Measurements from ENCODE around the gene DMBX1. TPM values are rescaled to one million over a fixed set of nuclear protein-coding genes. Genes with fewer than 3 reads are reported as not detected.

DMBX1 gene
- total RNA-seq, 2 donors from 2014 or later = 5.7 to 16.6 TPM

GRCh38 chr1:46522969-46523320 lies 33.3 kb downstream of the DMBX1 start:
- no peaks in the 10 kb centered on the region for H3K36me3 ChIP-seq (ENCODE audit: control insufficient read depth, insufficient read depth, low read length)
- H3K4me1 ChIP-seq (ENCODE audit: control insufficient read depth, insufficient read depth, low read length) = peaks cover 39% of the 10 kb centered on the region
- Mint-ChIP-seq H3K9me3 (no peaks in the 10 kb centered on the region), H3K4me3 (no peak overlapping the region), H3K4me1 (peaks cover 79% of the 10 kb centered on the region), H3K27ac (no peak overlapping the region), H3K36me3 (ENCODE audit: low read depth) (no peaks in the 10 kb centered on the region), H3K27me3 (ENCODE audit: insufficient read depth) (peaks cover 79% of the 10 kb centered on the region)
- no peak for TF ChIP-seq CTCF (conservative IDR thresholded peaks at IDR 0.05)
- no peak overlapping the region for H3K27ac ChIP-seq (ENCODE audit: low read depth, low read length)
- no peak overlapping the region for H3K9ac ChIP-seq (ENCODE audit: extremely low read depth, low read length, poor library complexity, severe bottlenecking)
- H3K27me3 ChIP-seq (ENCODE audit: control insufficient read depth, insufficient read depth, low read length, poor library complexity, severe bottlenecking) = peaks cover 44% of the 10 kb centered on the region
- no peak overlapping the region for H3K4me3 ChIP-seq (ENCODE audit: low read length)
- WGBS, 2 experiments (ENCODE audit: insufficient coverage in 1 of 2, insufficient read length in 1 of 2) = 46 to 64% methylated on average over 13 of the region's 13 CpGs
- no peaks in the 10 kb centered on the region for H3K9me3 ChIP-seq (ENCODE audit: control insufficient read depth, low read length)
- DNase-seq = peak; percentile 55

GRCh38 chr1:46523496-46524353 lies 34.1 kb downstream of the DMBX1 start:
- Histone ChIP-seq H3K9me3 (ENCODE audit: control insufficient read depth, low read length) (no peaks in the 10 kb centered on the region), H3K27ac (ENCODE audit: low read depth, low read length) (no peak overlapping the region), H3K9ac (ENCODE audit: extremely low read depth, low read length, poor library complexity, severe bottlenecking) (no peak overlapping the region), H3K27me3 (ENCODE audit: control insufficient read depth, insufficient read depth, low read length, poor library complexity, severe bottlenecking) (peaks cover 51% of the 10 kb centered on the region), H3K4me1 (ENCODE audit: control insufficient read depth, insufficient read depth, low read length) (peaks cover 36% of the 10 kb centered on the region), H3K4me3 (ENCODE audit: low read length) (no peak overlapping the region), H3K36me3 (ENCODE audit: control insufficient read depth, insufficient read depth, low read length) (no peaks in the 10 kb centered on the region)
- Mint-ChIP-seq H3K4me1 (peaks cover 72% of the 10 kb centered on the region), H3K27ac (no peak overlapping the region), H3K36me3 (ENCODE audit: low read depth) (no peaks in the 10 kb centered on the region), H3K4me3 (no peak overlapping the region), H3K27me3 (ENCODE audit: insufficient read depth) (peaks cover 79% of the 10 kb centered on the region), H3K9me3 (no peaks in the 10 kb centered on the region)
- WGBS, 2 experiments (ENCODE audit: insufficient coverage in 1 of 2, insufficient read length in 1 of 2) = 87 to 94% methylated on average over 7 to 11 of the region's 11 CpGs
- DNase-seq = peak; percentile 49
- TF ChIP-seq CTCF (conservative IDR thresholded peaks at IDR 0.05) = peak; percentile 14

GRCh38 chr1:46524843-46525242 lies 35.2 kb downstream of the DMBX1 start:
- no peak overlapping the region for H3K9ac ChIP-seq (ENCODE audit: extremely low read depth, low read length, poor library complexity, severe bottlenecking)
- H3K4me1 ChIP-seq (ENCODE audit: control insufficient read depth, insufficient read depth, low read length) = peaks cover 33% of the 10 kb centered on the region
- H3K27ac ChIP-seq (ENCODE audit: low read depth, low read length) = no peak overlapping the region
- no peaks in the 10 kb centered on the region for H3K36me3 ChIP-seq (ENCODE audit: control insufficient read depth, insufficient read depth, low read length)
- no peaks in the 10 kb centered on the region for H3K36me3 Mint-ChIP-seq (ENCODE audit: low read depth)
- H3K4me3 ChIP-seq (ENCODE audit: low read length) = no peak overlapping the region
- peaks cover 84% of the 10 kb centered on the region for H3K27me3 Mint-ChIP-seq (ENCODE audit: insufficient read depth)
- no peaks in the 10 kb centered on the region for H3K9me3 Mint-ChIP-seq
- no peak for TF ChIP-seq CTCF (conservative IDR thresholded peaks at IDR 0.05)
- no peak for DNase-seq
- WGBS, 2 experiments (ENCODE audit: insufficient coverage in 1 of 2, insufficient read length in 1 of 2) = 59 to 69% methylated on average over 4 to 5 of the region's 5 CpGs
- no peak overlapping the region for H3K27ac Mint-ChIP-seq
- peaks cover 62% of the 10 kb centered on the region for H3K27me3 ChIP-seq (ENCODE audit: control insufficient read depth, insufficient read depth, low read length, poor library complexity, severe bottlenecking)
- H3K9me3 ChIP-seq (ENCODE audit: control insufficient read depth, low read length) = no peaks in the 10 kb centered on the region
- peak overlapping the region; percentile 45 for H3K4me3 Mint-ChIP-seq
- peaks cover 65% of the 10 kb centered on the region for H3K4me1 Mint-ChIP-seq

Data from endodermal cell (in vitro differentiated cells).